Measurements from ENCODE around the gene PACSIN2.

GRCh38 chr22:42979606-42980005 is 35.3 kb downstream of the PACSIN2 start:
- TF ChIP-seq CTCF (IDR thresholded peaks at IDR 0.05; ENCODE audit: borderline replicate concordance, extremely low read depth, low read length, poor library complexity, severe bottlenecking) = no peak
- TF ChIP-seq EZH2 (IDR thresholded peaks at IDR 0.05; ENCODE audit: borderline replicate concordance, low read depth, low read length, severe bottlenecking) = no peak
